GM13976 (cell line): ENCODE results near the gene GLMN.
A peak's percentile ranks its signal among the peaks of the same experiment; 100 is the strongest.

ENCODE experiments used
- DNase-seq: peaks from one replicate; pipeline ENCODE4 v3.0.0; 2012; ENCODE audit warnings: low spot score
- in situ Hi-C: fragments of 300-500 bp; cut with MboI; formaldehyde crosslinking; loops from one replicate; pipeline ENCODE4 v1.12.0; 2022; ENCODE audit warnings: low sequenced_read_pairs, mixed read lengths, inconsistent platforms; ENCODE audit not compliant: unreplicated experiment
- TF ChIP-seq, protein P1 (sequence below): IDR thresholded peaks from 2 replicates; pipeline ENCODE4 v1.5.1; 2012; ENCODE audit warnings: borderline replicate concordance, mild to moderate bottlenecking; ENCODE audit not compliant: insufficient read depth; ENCODE audit errors: extremely low read depth, missing control alignments, control extremely low read depth

GLMN gene

GRCh38 chr1:92315766-92316599 is 17.2 kb upstream of the GLMN start:
- TF ChIP-seq, protein P1, sequence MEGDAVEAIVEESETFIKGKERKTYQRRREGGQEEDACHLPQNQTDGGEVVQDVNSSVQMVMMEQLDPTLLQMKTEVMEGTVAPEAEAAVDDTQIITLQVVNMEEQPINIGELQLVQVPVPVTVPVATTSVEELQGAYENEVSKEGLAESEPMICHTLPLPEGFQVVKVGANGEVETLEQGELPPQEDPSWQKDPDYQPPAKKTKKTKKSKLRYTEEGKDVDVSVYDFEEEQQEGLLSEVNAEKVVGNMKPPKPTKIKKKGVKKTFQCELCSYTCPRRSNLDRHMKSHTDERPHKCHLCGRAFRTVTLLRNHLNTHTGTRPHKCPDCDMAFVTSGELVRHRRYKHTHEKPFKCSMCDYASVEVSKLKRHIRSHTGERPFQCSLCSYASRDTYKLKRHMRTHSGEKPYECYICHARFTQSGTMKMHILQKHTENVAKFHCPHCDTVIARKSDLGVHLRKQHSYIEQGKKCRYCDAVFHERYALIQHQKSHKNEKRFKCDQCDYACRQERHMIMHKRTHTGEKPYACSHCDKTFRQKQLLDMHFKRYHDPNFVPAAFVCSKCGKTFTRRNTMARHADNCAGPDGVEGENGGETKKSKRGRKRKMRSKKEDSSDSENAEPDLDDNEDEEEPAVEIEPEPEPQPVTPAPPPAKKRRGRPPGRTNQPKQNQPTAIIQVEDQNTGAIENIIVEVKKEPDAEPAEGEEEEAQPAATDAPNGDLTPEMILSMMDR = no peak
- in situ Hi-C loops = loop anchor here (10.0 kb wide), 1 partner anchor 299 kb away; no protein-coding TSS in a partner anchor
- DNase-seq = no peak

GRCh38 chr1:92314024-92314423 is 15.2 kb upstream of the GLMN start:
- DNase-seq = no peak
- in situ Hi-C loops = loop anchor here (10.0 kb wide), 1 partner anchor 301 kb away; no protein-coding TSS in a partner anchor
- TF ChIP-seq, protein P1 = no peak

GRCh38 chr1:92310185-92310597 is 11.4 kb upstream of the GLMN start:
- TF ChIP-seq, protein P1 = peak; percentile 29
- DNase-seq = peak; percentile 37
- in situ Hi-C loops = loop anchor here (10.0 kb wide), 1 partner anchor 305 kb away; no protein-coding TSS in a partner anchor

DNA sequence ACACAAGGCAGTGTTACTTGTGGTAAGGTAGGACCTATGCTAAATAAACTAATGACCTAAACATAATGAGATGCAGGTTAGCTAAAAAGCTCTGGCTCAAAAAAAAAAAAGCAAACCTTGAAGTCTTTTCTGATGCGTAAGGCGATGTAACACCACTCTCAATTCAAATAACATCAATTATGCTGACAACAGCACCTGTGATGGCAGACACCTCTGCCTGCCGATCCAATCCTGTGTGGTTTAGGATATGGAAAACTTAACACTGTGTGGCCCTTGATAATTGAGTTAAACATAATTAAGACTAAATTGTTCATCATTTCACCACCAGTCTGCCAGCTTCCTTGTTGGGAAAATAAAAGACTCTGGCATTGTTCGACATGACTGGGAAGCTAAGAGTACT is 9.2 kb upstream of the GLMN start:
- no peak for DNase-seq
- TF ChIP-seq, protein P1 = no peak
- in situ Hi-C loops = no loop called here

- TF ChIP-seq, protein P1 = no peak
- in situ Hi-C loops = no loop called here
- no peak for DNase-seq
Observed at GRCh38 chr1:92306020-92306419, 7.2 kb upstream of the GLMN start.

DNA sequence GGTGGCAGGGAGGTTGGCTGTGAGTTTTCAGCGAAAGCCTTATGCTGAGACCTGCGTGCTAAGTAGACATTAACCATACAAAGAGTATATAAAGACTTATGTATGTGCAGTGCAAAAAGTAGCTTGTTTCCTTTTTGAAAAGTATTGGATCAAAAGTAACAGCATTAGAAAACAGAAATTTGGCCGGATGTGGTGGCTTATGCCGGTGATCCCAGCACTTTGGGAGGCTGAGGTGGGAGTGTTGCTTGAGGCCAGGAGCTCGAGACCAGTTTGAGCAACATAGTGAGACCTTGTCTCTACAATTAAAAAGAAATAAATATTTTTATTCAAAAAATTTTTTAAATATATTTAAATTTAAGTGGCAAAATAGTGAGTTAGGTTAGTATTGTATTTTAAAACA is 2.2 kb upstream of the GLMN start:
- TF ChIP-seq, protein P1 = no peak
- in situ Hi-C loops = no loop called here
- DNase-seq = no peak
